Peyer's patch (tissue), 4 donors: ENCODE measurements around the gene TPTE2.

Experiments used
- CTCF ChIP-seq, 6 experiments: fragments of 450-650 bp in 4 of 6; fragments of 200-600 bp in 2 of 6; sonication (generic) in 1 of 6; IDR thresholded peaks; one replicate each; pipeline ENCODE4 v1.5.1; 2017 to 2019; ENCODE audit warnings: antibody characterized with exemption in 6 of 6, mild to moderate bottlenecking in 3 of 6, moderate library complexity in 1 of 6
- POLR2A ChIP-seq, 2 donors: fragments of 450-650 bp; IDR thresholded peaks; one replicate each; pipeline ENCODE4 v1.5.1; 2017; ENCODE audit warnings: antibody characterized with exemption in 2 of 2, mild to moderate bottlenecking in 2 of 2, moderate library complexity in 2 of 2

DNA sequence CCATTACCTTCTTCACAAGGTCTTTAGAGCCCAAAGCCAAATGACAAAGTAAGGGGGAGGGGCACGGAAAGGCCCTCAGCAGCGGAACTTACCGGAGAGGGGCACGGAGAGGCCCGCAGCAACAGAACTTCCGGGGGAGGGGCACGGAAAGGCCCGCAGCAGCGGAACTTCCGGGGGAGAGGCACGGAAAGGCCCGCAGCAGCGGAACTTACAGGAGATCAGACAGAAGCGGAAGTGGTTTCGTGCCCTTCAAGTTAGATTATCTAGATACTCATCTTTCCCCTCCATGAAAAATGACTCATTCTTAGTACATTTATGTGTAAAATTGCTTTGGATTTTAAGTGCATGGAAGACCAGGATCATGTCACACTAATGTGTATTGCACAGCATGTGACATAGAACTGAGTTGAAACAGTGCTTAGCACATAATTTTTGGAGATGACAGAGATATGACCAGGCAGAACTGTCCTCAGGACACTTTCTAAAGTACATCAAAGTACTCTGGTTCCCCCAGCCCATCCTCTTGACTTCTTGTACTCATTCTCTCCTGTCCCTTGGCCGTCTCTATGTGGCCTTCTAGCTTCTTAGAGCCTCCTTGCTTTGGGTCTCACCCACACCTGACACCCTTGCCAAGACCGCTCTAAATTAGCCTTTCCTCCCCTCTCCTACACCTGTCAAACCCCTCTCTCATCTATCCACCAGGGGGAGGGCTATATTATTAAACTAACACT, 25.7 kb upstream of the TPTE2 start:
- TF ChIP-seq CTCF (IDR thresholded peaks at IDR 0.05) (no peak), POLR2A (IDR thresholded peaks at IDR 0.05) (no peak)
